ENCODE data around the gene GARNL3.
A peak's percentile ranks its signal among the peaks of the same experiment; 100 is the strongest.

The GARNL3 gene

DNA sequence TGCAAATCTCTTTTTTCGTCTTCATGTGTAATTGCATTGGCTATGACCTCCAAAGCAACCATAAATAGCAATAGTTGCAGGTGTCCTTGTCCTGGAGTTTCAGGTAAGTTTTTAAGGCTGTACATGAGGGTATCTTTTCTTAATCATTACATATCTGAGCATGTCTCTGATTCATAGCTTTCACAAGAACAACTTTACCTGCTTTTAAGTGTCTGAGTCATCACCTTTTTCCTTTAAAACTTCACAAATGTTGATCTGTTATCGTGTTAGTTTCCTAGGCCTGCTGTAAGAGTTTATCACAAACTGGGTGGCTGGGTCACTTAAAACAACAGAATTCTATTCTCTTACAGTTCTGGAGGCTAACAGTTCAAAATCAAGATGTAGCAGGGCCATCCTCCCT is 13.8 kb downstream of the GARNL3 start:
- DNase-seq: no peak

GRCh38 chr9:127279717-127280285 is 15.2 kb downstream of the GARNL3 start:
- no peak for DNase-seq

DNA sequence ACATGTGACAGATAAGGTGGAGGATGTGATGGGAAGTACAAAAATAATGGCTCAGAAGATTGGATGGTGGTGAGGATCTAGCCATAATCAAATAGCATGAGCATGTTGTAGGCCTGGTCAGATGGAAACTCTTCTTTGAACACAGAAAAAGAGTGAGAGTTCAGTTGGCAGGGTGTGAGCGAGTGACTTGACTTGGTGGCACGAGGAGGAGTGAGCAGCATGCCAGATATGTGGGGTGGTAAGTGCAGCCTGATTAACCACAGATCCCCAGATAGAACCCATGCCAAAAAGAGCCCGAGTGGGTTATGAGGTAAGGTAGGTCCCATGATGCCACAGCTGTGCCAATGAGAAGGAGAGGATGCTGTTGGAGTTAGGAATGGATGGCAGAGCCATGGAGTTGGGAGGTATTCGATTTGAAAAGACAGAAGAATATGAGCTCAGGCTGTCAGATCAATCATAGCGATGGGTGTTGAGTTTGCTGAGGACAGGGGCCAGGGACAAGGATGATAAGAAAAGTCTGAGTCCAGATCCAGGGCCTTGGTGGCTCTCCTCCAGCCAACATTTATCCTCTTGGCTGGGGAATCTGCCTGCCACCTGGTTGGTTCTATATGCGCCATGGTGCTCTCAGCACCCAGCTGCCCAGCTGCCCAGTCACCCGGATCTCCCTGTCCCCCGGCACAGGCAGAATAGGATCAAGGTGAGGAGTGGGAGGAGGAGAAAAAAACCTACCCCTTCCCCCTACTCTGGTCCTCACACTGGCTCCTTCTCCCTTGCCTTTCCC is 16.5 kb downstream of the GARNL3 start:
- DNase-seq: no peak

GRCh38 chr9:127281891-127282290 is 17.3 kb downstream of the GARNL3 start:
- DNase-seq: no peak

DNA sequence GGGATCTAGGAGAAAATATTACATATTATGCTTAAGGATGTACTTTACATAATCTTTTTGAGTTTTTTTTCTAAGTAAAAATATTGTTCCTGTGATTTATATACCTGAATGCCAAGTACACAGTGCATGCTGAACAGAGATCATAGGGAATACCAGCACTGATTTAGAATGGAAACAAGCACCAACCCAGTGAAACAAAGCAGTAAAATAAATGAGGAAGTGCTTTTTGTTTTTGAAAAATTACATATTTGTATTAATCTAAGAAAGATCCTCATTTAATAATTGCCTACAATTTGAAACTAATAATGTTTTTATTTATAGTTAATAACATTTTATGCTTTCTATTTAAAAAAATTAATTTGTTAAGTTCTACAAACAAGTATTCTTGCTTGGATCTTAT is 18.0 kb downstream of the GARNL3 start:
- DNase-seq: no peak

DNA sequence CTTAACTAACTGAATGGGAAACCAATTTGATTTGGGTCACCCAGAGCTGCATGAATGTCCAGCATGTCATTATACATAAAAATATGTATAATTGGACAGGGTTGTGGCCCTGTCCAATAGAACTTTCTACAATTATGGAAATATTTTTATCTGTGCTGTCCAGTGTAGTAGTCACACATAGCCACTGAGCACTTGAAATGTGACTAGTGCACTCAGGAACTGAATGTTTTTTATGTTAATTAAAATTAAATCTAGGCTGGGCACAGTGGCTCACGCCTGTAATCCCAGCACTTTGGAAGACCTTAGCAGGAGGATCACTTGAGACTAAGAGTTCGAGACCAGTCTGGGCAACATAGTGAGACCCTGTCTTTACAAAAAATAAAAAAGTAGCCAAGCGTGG is 18.6 kb downstream of the GARNL3 start:
- DNase-seq: no peak

- DNase-seq: peak; percentile 3 to 10
Measured at GRCh38 chr9:127283917-127284497, 19.4 kb downstream of the GARNL3 start.

GRCh38 chr9:127285965-127286364 is 21.4 kb downstream of the GARNL3 start:
- DNase-seq: no peak

DNA sequence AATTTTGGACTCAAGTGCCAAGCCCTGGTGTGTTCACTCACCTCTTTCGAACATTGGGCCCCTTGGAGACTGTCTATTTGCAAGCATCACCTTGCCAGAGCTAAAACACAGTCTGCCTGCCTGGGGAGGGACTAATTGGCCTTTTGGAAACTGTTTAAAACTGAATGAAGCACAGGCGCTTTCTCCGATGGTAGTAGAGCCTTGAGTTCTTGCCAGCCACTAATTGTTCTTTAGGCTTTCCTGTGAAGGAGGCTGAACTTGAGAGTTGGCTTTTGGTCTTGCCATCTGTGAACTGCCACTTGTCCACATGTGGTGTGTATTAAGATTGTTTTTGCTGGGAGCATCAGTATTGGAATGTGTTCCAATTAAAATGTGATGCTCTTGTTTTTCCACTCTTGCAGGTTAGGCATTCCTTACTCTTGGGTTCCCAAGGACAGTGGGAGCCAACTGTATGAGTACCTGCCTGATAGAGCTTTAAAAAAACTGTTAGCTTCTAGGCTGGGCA is 26.0 kb downstream of the GARNL3 start:
- no peak for DNase-seq

GRCh38 chr9:127291246-127291778 is 26.7 kb downstream of the GARNL3 start:
- DNase-seq: no peak

DNA sequence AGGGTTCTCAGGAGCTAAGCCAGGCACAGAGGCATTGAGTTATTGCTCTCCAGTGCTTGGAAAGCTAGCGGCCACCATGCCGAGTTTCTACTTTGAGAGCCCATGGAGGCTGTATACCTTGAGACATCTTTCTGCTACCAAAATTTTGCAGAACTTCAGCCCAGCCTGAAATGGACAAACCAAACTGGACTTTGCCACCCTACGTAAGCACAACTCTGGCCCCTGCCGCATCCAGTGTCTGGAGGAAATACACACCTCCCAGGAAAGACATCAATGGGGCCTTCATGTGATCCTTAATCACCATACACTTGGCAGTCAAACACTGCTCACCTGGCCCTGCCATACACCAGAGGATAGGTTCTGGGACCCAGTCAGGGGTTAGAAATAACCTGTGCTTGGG is 27.8 kb downstream of the GARNL3 start:
- DNase-seq: no peak

DNA sequence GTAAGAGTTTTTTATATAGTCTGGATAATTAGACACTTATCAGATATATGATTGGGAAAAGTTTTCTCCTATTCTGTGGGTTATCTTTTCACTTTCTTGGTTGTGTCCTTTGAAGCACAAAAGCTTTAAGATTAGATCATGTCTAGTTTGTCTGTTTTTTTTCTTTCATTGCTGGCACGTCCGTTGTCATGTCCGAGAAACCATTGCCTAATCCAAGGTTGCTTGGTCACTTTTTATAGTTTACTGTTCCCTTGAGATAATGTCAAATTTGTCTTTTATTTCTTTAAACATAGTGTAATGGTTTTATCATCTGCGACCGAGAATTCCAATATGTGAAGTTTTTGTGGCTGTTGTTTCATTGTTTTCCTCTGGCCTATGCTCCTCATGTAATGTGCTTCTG is 28.8 kb downstream of the GARNL3 start:
- no peak for DNase-seq

- DNase-seq: no peak
Measured at GRCh38 chr9:127293767-127294166, 29.2 kb downstream of the GARNL3 start.

- no peak for DNase-seq
Measured at GRCh38 chr9:127295005-127295404, 30.4 kb downstream of the GARNL3 start.

- DNase-seq: no peak
Measured at GRCh38 chr9:127300886-127301447, 36.4 kb downstream of the GARNL3 start.

GRCh38 chr9:127303830-127304229 is 39.3 kb downstream of the GARNL3 start:
- no peak for DNase-seq

DNA sequence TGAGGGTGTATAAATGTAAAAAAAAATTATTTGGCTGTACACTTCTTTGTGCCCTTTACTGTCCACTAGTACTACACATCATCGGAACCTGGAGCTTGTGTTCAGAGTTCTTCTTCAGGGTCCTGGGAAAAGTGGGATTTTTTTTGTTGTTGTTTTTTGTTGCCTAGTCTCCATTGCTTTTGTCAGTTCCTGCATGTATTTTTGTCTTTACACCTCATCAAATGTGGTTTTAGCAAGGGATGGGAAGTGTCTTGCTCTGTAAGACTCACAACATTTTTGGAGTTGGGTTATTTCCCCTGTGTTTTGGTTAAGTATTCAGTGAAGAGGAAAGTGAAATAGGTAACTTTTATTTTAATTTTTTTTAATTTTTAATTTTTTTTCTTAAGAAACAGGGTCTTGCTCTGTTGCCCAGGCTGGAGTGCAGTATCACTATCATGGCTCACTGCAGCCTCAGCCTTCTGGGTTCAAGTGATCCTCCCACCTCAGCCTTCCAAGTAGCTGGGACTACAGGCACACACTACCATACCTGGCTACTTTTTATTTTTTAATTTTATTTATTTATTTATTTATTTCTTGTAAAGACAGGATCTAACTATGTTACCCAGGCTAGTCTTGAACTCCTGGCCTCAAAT is 40.7 kb downstream of the GARNL3 start:
- no peak for DNase-seq

GRCh38 chr9:127305838-127306226 is 41.3 kb downstream of the GARNL3 start:
- DNase-seq: no peak

DNA sequence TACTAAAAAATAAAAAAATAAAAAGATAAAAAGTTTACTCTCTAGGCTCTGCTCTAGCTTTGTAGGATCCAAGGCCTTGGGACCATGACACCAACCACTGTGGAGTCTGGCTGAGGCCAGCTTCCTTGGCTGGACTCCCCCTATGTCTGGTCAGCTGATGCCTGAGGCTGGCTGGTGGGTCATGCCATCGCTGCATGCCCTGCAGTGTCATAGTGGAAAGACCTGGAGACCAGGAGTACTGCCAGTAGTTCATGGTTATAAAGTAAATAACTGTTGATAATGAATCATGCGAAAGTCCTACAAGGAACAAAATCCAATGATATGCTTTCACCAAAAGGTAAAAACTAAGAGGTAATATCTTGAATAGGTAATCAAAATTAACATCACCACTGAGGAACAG is 43.2 kb downstream of the GARNL3 start:
- no peak for DNase-seq

DNA sequence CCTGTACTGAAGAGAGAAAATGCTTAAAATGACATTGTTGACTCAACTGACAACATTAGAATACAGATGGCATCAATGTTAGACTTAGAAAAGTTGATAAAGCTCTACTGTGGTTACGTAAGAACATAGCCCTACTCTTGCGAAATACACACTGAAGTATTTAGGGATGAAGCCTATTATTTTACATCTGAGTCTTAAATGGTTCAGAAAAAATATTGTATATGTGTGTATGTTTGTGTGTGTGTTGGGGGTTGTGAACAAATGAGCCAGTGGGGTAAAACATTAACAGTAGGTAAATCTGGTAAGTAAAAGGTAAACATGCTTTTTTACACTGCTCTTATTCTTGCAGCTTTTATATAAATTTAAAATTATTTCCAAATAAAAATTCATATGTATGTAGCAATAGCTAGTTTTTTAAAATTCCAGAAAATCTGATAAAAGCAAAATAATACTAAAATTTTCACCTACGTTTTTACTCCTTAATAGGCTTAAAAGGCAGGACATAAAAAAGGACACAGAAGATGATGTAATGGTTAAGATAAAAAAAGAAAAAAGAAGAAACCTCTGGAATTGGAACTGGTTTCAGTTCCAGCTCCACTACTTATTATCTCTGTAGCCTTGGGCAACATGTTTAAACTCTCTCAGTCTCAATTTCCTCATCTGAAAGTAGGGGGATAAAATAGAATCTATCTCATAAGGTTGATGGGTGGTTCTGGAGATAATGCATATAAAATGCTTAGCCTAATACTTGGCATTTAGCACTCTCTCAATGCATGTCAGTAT is 44.3 kb downstream of the GARNL3 start:
- DNase-seq: no peak

DNA sequence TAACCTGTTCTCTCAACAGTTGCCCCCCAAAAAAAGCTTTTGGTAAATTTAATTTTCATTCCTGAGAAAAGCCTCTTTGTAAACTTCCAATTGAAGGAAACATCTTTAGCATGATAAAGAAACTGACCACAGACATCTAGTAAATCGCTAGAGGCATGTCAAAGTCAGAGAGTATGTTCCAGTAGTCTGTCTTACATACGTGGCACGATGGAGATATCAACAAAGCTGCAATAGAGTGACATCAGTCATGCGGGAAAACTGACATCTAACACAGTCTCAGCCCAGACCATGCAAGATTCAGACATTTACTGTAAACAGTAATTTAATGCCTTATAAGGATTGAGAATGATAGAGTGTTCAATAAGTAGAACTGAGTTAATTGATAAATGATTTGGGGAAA is 45.1 kb downstream of the GARNL3 start:
- DNase-seq: no peak

GRCh38 chr9:127311239-127311741 is 46.7 kb downstream of the GARNL3 start:
- DNase-seq: peak; percentile 8 to 51

All from activated CD4-positive, alpha-beta T cell treated with anti-CD3 and anti-CD28 coated beads for 4 hours (primary cell).